Measurements from ENCODE around the gene LAMB1.

LAMB1 gene

DNA sequence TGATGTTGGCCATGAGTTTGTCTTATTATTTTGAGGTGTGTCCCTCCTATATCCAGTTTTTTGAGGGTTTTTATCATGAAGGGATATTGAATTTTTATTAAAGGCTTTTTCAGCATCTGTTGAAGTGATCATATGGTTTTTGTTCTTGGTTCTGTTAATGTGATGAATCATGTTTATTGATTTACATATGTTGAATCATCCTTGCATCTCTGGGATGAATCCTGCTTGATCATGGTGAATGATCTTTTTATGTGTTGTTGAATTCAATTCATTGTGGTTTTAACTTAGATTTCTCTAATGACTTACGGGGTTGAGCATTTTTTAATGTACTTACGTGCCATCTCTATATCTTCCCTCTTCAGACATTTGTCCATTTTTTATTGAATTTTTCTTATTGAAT lies 89.1 kb downstream of the LAMB1 start:
- peaks cover 74% of the 10 kb centered on the region for H3K36me3 ChIP-seq (ENCODE audit: low read length)
- no peak overlapping the region for H3K4me3 ChIP-seq (ENCODE audit: insufficient read depth, low read length, poor library complexity, severe bottlenecking)
- no peaks in the 10 kb centered on the region for H3K9me3 ChIP-seq (ENCODE audit: insufficient read depth, low read length)
- peaks cover 3% of the 10 kb centered on the region; the same call in 1 of the 2 replicates for H3F3A ChIP-seq (ENCODE audit: insufficient read depth)
- peaks cover 24% of the 10 kb centered on the region for H3K79me2 ChIP-seq (ENCODE audit: insufficient read depth, low read length)
- no peak overlapping the region for H3K4me2 ChIP-seq (ENCODE audit: low read depth, low read length, poor library complexity, severe bottlenecking)
- no peak overlapping the region for H3K27ac ChIP-seq (ENCODE audit: low read depth, low read length)
- no peaks in the 10 kb centered on the region for H3K9me2 ChIP-seq (replicated peaks; ENCODE audit: insufficient read depth, low read length)
- TF ChIP-seq EZH2phosphoT487 (conservative IDR thresholded peaks at IDR 0.05; ENCODE audit: low read length) (no peak), CTCF (IDR thresholded peaks at IDR 0.05; ENCODE audit: insufficient read depth, low read length, poor library complexity, severe bottlenecking) (no peak)
- peaks cover 8% of the 10 kb centered on the region; the same call in 1 of the 2 replicates for H4K20me1 ChIP-seq (ENCODE audit: low read depth, low read length)
- no peaks in the 10 kb centered on the region for H3K27me3 ChIP-seq (ENCODE audit: low read length)
- no peak overlapping the region for H3K9ac ChIP-seq (ENCODE audit: low read length)
- no peak overlapping the region for H2AFZ ChIP-seq (ENCODE audit: low read depth, low read length, severe bottlenecking)

GRCh38 chr7:107911981-107912380 lies 91.0 kb downstream of the LAMB1 start:
- Histone ChIP-seq H3F3A (ENCODE audit: insufficient read depth) (peaks cover 3% of the 10 kb centered on the region; the same call in 1 of the 2 replicates), H2AFZ (ENCODE audit: low read depth, low read length, severe bottlenecking) (no peak overlapping the region), H3K79me2 (ENCODE audit: insufficient read depth, low read length) (peaks cover 24% of the 10 kb centered on the region), H3K4me2 (ENCODE audit: low read depth, low read length, poor library complexity, severe bottlenecking) (no peak overlapping the region), H3K4me3 (ENCODE audit: insufficient read depth, low read length, poor library complexity, severe bottlenecking) (no peak overlapping the region), H3K27me3 (ENCODE audit: low read length) (no peaks in the 10 kb centered on the region), H4K20me1 (ENCODE audit: low read depth, low read length) (peaks cover 8% of the 10 kb centered on the region; the same call in 1 of the 2 replicates), H3K9me3 (ENCODE audit: insufficient read depth, low read length) (no peaks in the 10 kb centered on the region), H3K9ac (ENCODE audit: low read length) (no peak overlapping the region), H3K36me3 (ENCODE audit: low read length) (peaks cover 69% of the 10 kb centered on the region), H3K9me2 (replicated peaks; ENCODE audit: insufficient read depth, low read length) (no peaks in the 10 kb centered on the region), H3K27ac (ENCODE audit: low read depth, low read length) (no peak overlapping the region)
- TF ChIP-seq EZH2phosphoT487 (conservative IDR thresholded peaks at IDR 0.05; ENCODE audit: low read length) (no peak), CTCF (IDR thresholded peaks at IDR 0.05; ENCODE audit: insufficient read depth, low read length, poor library complexity, severe bottlenecking) (no peak)

- Histone ChIP-seq H3K9ac (ENCODE audit: low read length) (no peak overlapping the region), H4K20me1 (ENCODE audit: low read depth, low read length) (peaks cover 6% of the 10 kb centered on the region; the same call in 1 of the 2 replicates), H3K27ac (ENCODE audit: low read depth, low read length) (no peak overlapping the region), H3K4me3 (ENCODE audit: insufficient read depth, low read length, poor library complexity, severe bottlenecking) (no peak overlapping the region), H3K9me2 (replicated peaks; ENCODE audit: insufficient read depth, low read length) (no peaks in the 10 kb centered on the region), H3K36me3 (ENCODE audit: low read length) (peaks cover 80% of the 10 kb centered on the region), H3F3A (ENCODE audit: insufficient read depth) (peaks cover 3% of the 10 kb centered on the region; the same call in 1 of the 2 replicates), H3K4me2 (ENCODE audit: low read depth, low read length, poor library complexity, severe bottlenecking) (no peak overlapping the region), H2AFZ (ENCODE audit: low read depth, low read length, severe bottlenecking) (no peak overlapping the region), H3K9me3 (ENCODE audit: insufficient read depth, low read length) (no peaks in the 10 kb centered on the region), H3K79me2 (ENCODE audit: insufficient read depth, low read length) (peaks cover 24% of the 10 kb centered on the region), H3K27me3 (ENCODE audit: low read length) (no peaks in the 10 kb centered on the region)
- TF ChIP-seq EZH2phosphoT487 (conservative IDR thresholded peaks at IDR 0.05; ENCODE audit: low read length) (no peak), CTCF (IDR thresholded peaks at IDR 0.05; ENCODE audit: insufficient read depth, low read length, poor library complexity, severe bottlenecking) (no peak)
Measured at GRCh38 chr7:107909445-107909844, 93.5 kb downstream of the LAMB1 start.
